CD4-positive, alpha-beta memory T cell (primary cell): Measurements from ENCODE around the gene SULT1B1. TPM values are rescaled to one million over a fixed set of nuclear protein-coding genes. Genes with fewer than 3 reads are reported as not detected.

Experiments used
- CTCF ChIA-PET: fragments of 350-600 bp; sonication (Branson Sonifier 250); formaldehyde crosslinking; loops from one replicate; lab custom pipeline; 2021; ENCODE audit warnings: inconsistent platforms; ENCODE audit not compliant: partially characterized antibody; lab: Charles Lee
- POLR2A ChIA-PET: fragments of 350-600 bp; sonication (Branson Sonifier 250); formaldehyde crosslinking; loops from one replicate; lab custom pipeline; 2021; ENCODE audit not compliant: partially characterized antibody; lab: Charles Lee
- DNase-seq, 5 donors: peaks; one replicate each; pipeline versions ENCODE4 v3.0.0 to v3.0.0-alpha.2; 2020 to 2022; ENCODE audit warnings: mixed read lengths in 1 of 5
- H3K27ac ChIP-seq: one replicate; pipeline ENCODE4 v1.7.0; 2013; ENCODE audit warnings: low read depth, low read length
- H3K27me3 ChIP-seq: 2 replicates; pipeline ENCODE4 v1.7.0; 2013; ENCODE audit warnings: mild to moderate bottlenecking, low read length, moderate library complexity; ENCODE audit not compliant: insufficient read depth
- H3K36me3 ChIP-seq: 2 replicates; pipeline ENCODE4 v1.7.0; 2013; ENCODE audit warnings: mild to moderate bottlenecking, low read length, moderate library complexity; ENCODE audit not compliant: insufficient read depth
- H3K4me1 ChIP-seq: 2 replicates; pipeline ENCODE4 v1.7.0; 2013; ENCODE audit warnings: mild to moderate bottlenecking, low read length, moderate library complexity; ENCODE audit not compliant: insufficient read depth
- H3K4me3 ChIP-seq, 2 donors: one replicate each; pipeline ENCODE4 v1.7.0; 2013; ENCODE audit warnings: low read length in 2 of 2, mild to moderate bottlenecking in 1 of 2
- H3K9me3 ChIP-seq, 2 donors: one replicate each; pipeline ENCODE4 v1.7.0; 2013; ENCODE audit warnings: low read length in 2 of 2, control low read depth in 1 of 2; ENCODE audit not compliant: control insufficient read depth in 1 of 2
- H3K27ac Mint-ChIP-seq, 7 donors: one replicate each; pipeline ENCODE4 v1.8.0; 2020 to 2021; ENCODE audit warnings: mixed read lengths in 7 of 7, mild to moderate bottlenecking in 6 of 7, inconsistent platforms in 3 of 7, moderate library complexity in 3 of 7
- H3K27me3 Mint-ChIP-seq, 2 donors: one replicate each; pipeline ENCODE4 v1.8.0; 2020 to 2021; ENCODE audit warnings: mixed read lengths in 2 of 2
- H3K36me3 Mint-ChIP-seq, 2 donors: one replicate each; pipeline ENCODE4 v1.8.0; 2020 to 2021; ENCODE audit warnings: mixed read lengths in 2 of 2, inconsistent platforms in 1 of 2, mild to moderate bottlenecking in 1 of 2
- H3K4me1 Mint-ChIP-seq, 4 donors: one replicate each; pipeline ENCODE4 v1.8.0; 2020 to 2021; ENCODE audit warnings: mixed read lengths in 4 of 4, mild to moderate bottlenecking in 1 of 4
- H3K4me3 Mint-ChIP-seq, 8 donors: one replicate each; pipeline ENCODE4 v1.8.0; 2020 to 2021; ENCODE audit warnings: mixed read lengths in 8 of 8, mild to moderate bottlenecking in 7 of 8, moderate library complexity in 6 of 8, inconsistent platforms in 3 of 8
- H3K9me3 Mint-ChIP-seq, 8 donors: one replicate each; pipeline ENCODE4 v1.8.0; 2020 to 2021; ENCODE audit warnings: mixed read lengths in 8 of 8, mild to moderate bottlenecking in 5 of 8, inconsistent platforms in 3 of 8, moderate library complexity in 1 of 8
- intact Hi-C: fragments of 100-400 bp; cut with micrococcal nuclease; formaldehyde crosslinking; loops from one replicate; pipeline ENCODE4 v1.15.1; 2023
- polyA plus RNA-seq, 2 donors: library from polyadenylated mRNA; unstranded; fragments of 300-500 nt; fragmentation: Illumina TruSeq; gene quantifications; one replicate each; pipeline ENCODE4 v1.2.3, GENCODE V29; 2021
- total RNA-seq, 2 experiments: library from RNA; stranded (reverse); gene quantifications; one replicate each; pipeline ENCODE4 v1.2.3, GENCODE V29; 2021

SULT1B1 gene
- total and polyA plus RNA-seq, 4 experiments from 2014 or later: 4.2 to 7.6 (median 5.2) TPM

GRCh38 chr4:69735119-69735518 lies 25.3 kb downstream of the SULT1B1 start:
- peaks cover 0 to 3% (median 0%) of the 10 kb centered on the region in 4 donors for H3K4me1 Mint-ChIP-seq
- no peaks in the 10 kb centered on the region for H3K36me3 ChIP-seq
- H3K4me3 ChIP-seq: no peak overlapping the region
- H3K27ac ChIP-seq: no peak overlapping the region
- H3K27ac Mint-ChIP-seq: no peak overlapping the region
- DNase-seq: no peak
- intact Hi-C loops: no loop called here
- H3K9me3 Mint-ChIP-seq: peaks cover 0 to 8% (median 4%) of the 10 kb centered on the region in 8 donors
- H3K36me3 Mint-ChIP-seq: peaks cover 0 to 3% of the 10 kb centered on the region in 2 donors
- no peaks in the 10 kb centered on the region for H3K27me3 ChIP-seq
- H3K9me3 ChIP-seq: no peaks in the 10 kb centered on the region
- H3K27me3 Mint-ChIP-seq: no peaks in the 10 kb centered on the region
- ChIA-PET POLR2A (no interaction called here), CTCF (no interaction called here)
- no peak overlapping the region for H3K4me3 Mint-ChIP-seq
- no peaks in the 10 kb centered on the region for H3K4me1 ChIP-seq

- ChIA-PET CTCF (no interaction called here), POLR2A (no interaction called here)
- Histone ChIP-seq H3K27ac (no peak overlapping the region), H3K4me1 (no peaks in the 10 kb centered on the region), H3K36me3 (no peaks in the 10 kb centered on the region), H3K4me3 (no peak overlapping the region), H3K9me3 (no peaks in the 10 kb centered on the region), H3K27me3 (no peaks in the 10 kb centered on the region)
- DNase-seq: no peak
- Mint-ChIP-seq H3K27me3 (no peaks in the 10 kb centered on the region), H3K9me3 (no peaks in the 10 kb centered on the region), H3K4me3 (no peak overlapping the region), H3K4me1 (peaks cover 0 to 1% (median 0%) of the 10 kb centered on the region in 4 donors), H3K27ac (no peak overlapping the region), H3K36me3 (peaks cover 0 to 4% of the 10 kb centered on the region in 2 donors)
- intact Hi-C loops: no loop called here
These were observed 28.6 kb downstream of the SULT1B1 start for GRCh38 chr4:69731847-69732246.

- intact Hi-C loops: no loop called here
- no peak for DNase-seq
- Mint-ChIP-seq H3K9me3 (no peaks in the 10 kb centered on the region), H3K36me3 (peaks cover 0 to 7% of the 10 kb centered on the region in 2 donors), H3K27me3 (no peaks in the 10 kb centered on the region), H3K27ac (no peak overlapping the region), H3K4me1 (peaks cover 0 to 3% (median 1%) of the 10 kb centered on the region in 4 donors), H3K4me3 (no peak overlapping the region)
- H3K9me3 ChIP-seq: no peaks in the 10 kb centered on the region
- no peaks in the 10 kb centered on the region for H3K4me1 ChIP-seq
- H3K36me3 ChIP-seq: no peaks in the 10 kb centered on the region
- no peak overlapping the region for H3K27ac ChIP-seq
- ChIA-PET CTCF (no interaction called here), POLR2A (no interaction called here)
- no peaks in the 10 kb centered on the region for H3K27me3 ChIP-seq
- H3K4me3 ChIP-seq: no peak overlapping the region
These were observed 29.2 kb downstream of the SULT1B1 start for GRCh38 chr4:69731241-69731640.

- no peak for DNase-seq
- no peaks in the 10 kb centered on the region for H3K9me3 Mint-ChIP-seq
- H3K27me3 ChIP-seq: no peaks in the 10 kb centered on the region
- H3K36me3 ChIP-seq: no peaks in the 10 kb centered on the region
- POLR2A ChIA-PET: no interaction called here
- no peaks in the 10 kb centered on the region for H3K27me3 Mint-ChIP-seq
- peaks cover 0 to 8% of the 10 kb centered on the region in 2 donors for H3K36me3 Mint-ChIP-seq
- CTCF ChIA-PET: interaction anchor here (0.7 kb wide), 1 partner anchor 93 kb away, joined by 3 read pairs; no protein-coding TSS in a partner anchor
- no peak overlapping the region for H3K27ac Mint-ChIP-seq
- no peak overlapping the region for H3K4me3 ChIP-seq
- H3K4me3 Mint-ChIP-seq: no peak overlapping the region
- H3K4me1 ChIP-seq: no peaks in the 10 kb centered on the region
- no peak overlapping the region for H3K27ac ChIP-seq
- H3K4me1 Mint-ChIP-seq: peaks cover 0 to 3% (median 1%) of the 10 kb centered on the region in 4 donors
- intact Hi-C loops: no loop called here
- H3K9me3 ChIP-seq: no peaks in the 10 kb centered on the region
These were observed 30.4 kb downstream of the SULT1B1 start for GRCh38 chr4:69730002-69730401.

GRCh38 chr4:69727926-69728325 lies 32.5 kb downstream of the SULT1B1 start:
- POLR2A ChIA-PET: no interaction called here
- no peak for DNase-seq
- peaks cover 0 to 3% (median 0%) of the 10 kb centered on the region in 8 donors for H3K9me3 Mint-ChIP-seq
- no peaks in the 10 kb centered on the region for H3K27me3 Mint-ChIP-seq
- H3K27ac Mint-ChIP-seq: no peak overlapping the region
- CTCF ChIA-PET: no interaction called here
- H3K36me3 ChIP-seq: no peaks in the 10 kb centered on the region
- no peak overlapping the region for H3K4me3 Mint-ChIP-seq
- no peak overlapping the region for H3K27ac ChIP-seq
- H3K9me3 ChIP-seq: no peaks in the 10 kb centered on the region
- H3K36me3 Mint-ChIP-seq: peaks cover 0 to 10% of the 10 kb centered on the region in 2 donors
- H3K4me3 ChIP-seq: no peak overlapping the region
- peaks cover 0 to 3% (median 1%) of the 10 kb centered on the region in 4 donors for H3K4me1 Mint-ChIP-seq
- no peaks in the 10 kb centered on the region for H3K27me3 ChIP-seq
- no peaks in the 10 kb centered on the region for H3K4me1 ChIP-seq
- intact Hi-C loops: no loop called here

DNA sequence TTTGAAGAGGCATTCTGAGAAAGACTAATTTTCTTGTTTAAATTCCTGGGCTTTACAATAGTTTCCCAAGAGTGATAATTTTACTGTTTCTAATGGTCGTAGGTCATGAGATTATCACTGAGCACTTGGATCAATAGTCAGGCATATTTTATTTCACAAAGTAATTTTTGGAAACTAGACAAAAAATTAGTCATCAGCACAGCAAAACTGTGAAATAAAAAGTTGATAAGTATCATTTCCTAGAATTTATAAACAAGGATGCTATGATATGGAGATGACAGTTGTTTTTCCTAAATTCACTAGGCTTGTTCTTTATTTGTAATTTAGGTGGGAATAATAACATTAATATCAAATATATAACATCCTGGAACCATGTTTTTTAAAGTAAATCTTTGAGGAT lies 33.0 kb downstream of the SULT1B1 start:
- no peak overlapping the region for H3K27ac Mint-ChIP-seq
- no peaks in the 10 kb centered on the region for H3K27me3 Mint-ChIP-seq
- intact Hi-C loops: no loop called here
- H3K9me3 ChIP-seq: no peaks in the 10 kb centered on the region
- no peaks in the 10 kb centered on the region for H3K27me3 ChIP-seq
- H3K4me3 Mint-ChIP-seq: no peak overlapping the region
- no peak overlapping the region for H3K27ac ChIP-seq
- POLR2A ChIA-PET: no interaction called here
- H3K36me3 Mint-ChIP-seq: peaks cover 0 to 14% of the 10 kb centered on the region in 2 donors
- CTCF ChIA-PET: no interaction called here
- H3K9me3 Mint-ChIP-seq: peaks cover 0 to 3% (median 0%) of the 10 kb centered on the region in 8 donors
- DNase-seq: no peak
- no peak overlapping the region for H3K4me3 ChIP-seq
- no peaks in the 10 kb centered on the region for H3K36me3 ChIP-seq
- peaks cover 0 to 2% (median under 1%) of the 10 kb centered on the region in 4 donors for H3K4me1 Mint-ChIP-seq
- H3K4me1 ChIP-seq: no peaks in the 10 kb centered on the region

- Mint-ChIP-seq H3K9me3 (peaks cover 0 to 3% (median 0%) of the 10 kb centered on the region in 8 donors), H3K27ac (no peak overlapping the region), H3K4me1 (peaks cover 0 to 2% (median under 1%) of the 10 kb centered on the region in 4 donors), H3K36me3 (peaks cover 0 to 14% of the 10 kb centered on the region in 2 donors), H3K27me3 (no peaks in the 10 kb centered on the region), H3K4me3 (no peak overlapping the region)
- Histone ChIP-seq H3K9me3 (no peaks in the 10 kb centered on the region), H3K36me3 (no peaks in the 10 kb centered on the region), H3K4me1 (no peaks in the 10 kb centered on the region), H3K4me3 (no peak overlapping the region), H3K27me3 (no peaks in the 10 kb centered on the region), H3K27ac (no peak overlapping the region)
- intact Hi-C loops: no loop called here
- CTCF ChIA-PET: no interaction called here
- POLR2A ChIA-PET: no interaction called here
- DNase-seq: no peak
These were observed 33.4 kb downstream of the SULT1B1 start for GRCh38 chr4:69726971-69727370.
